HCT116 (cell line): Measurements from ENCODE around the gene ATG5. TPM values are rescaled to one million over a fixed set of nuclear protein-coding genes. Genes with fewer than 3 reads are reported as not detected.

Source experiments
- ATAC-seq: fragments of 200-7000 bp; cut with Tn5 transposase; 2 replicates; pipeline ENCODE4 v1.9.1; 2020; ENCODE audit warnings: mild to moderate bottlenecking, moderate library complexity
- BruUV-seq: library from RNA; stranded (reverse); fragments of 400-500 nt; replicated peaks from 2 replicates; lab custom pipeline; 2021; lab: Mats Ljungman, UMichigan
- CTCF ChIA-PET: fragments of 300-600 bp; sonication (Branson Sonifier 250); formaldehyde crosslinking; loops from one replicate; lab custom pipeline; 2021; ENCODE audit warnings: antibody characterized with exemption; lab: Charles Lee
- POLR2A ChIA-PET: fragments of 300-600, 350-600 bp; sonication (Branson Sonifier 250); formaldehyde crosslinking; loops from one replicate; lab custom pipeline; 2021; ENCODE audit warnings: antibody characterized with exemption; lab: Charles Lee
- RAD21 ChIA-PET, 2 experiments: fragments of 300-600 bp; sonication (Branson Sonifier 250); formaldehyde crosslinking; loops; one replicate each; lab custom pipeline; 2023; ENCODE audit warnings: low total read pairs in 2 of 2; ENCODE audit not compliant: uncharacterized antibody in 2 of 2, unreplicated experiment in 2 of 2, low non-redundant PET in 1 of 2; lab: Charles Lee
- DNase-seq: peaks from one replicate; pipeline ENCODE4 v3.0.0-alpha.2; 2010; ENCODE audit warnings: low read depth, low spot score
- H2AFZ ChIP-seq: fragments of 200-600 bp; shearing (Covaris generic), sonication (generic); 2 replicates; pipeline ENCODE4 v1.6.1; 2017; ENCODE audit warnings: low read depth, mixed run types, mixed read lengths, antibody characterized with exemption, low read length; ENCODE audit not compliant: poor library complexity, severe bottlenecking
- H3K27ac ChIP-seq: 2 replicates; pipeline ENCODE4 v1.5.1; 2012; ENCODE audit warnings: low read depth, low read length
- H3K27me3 ChIP-seq: fragments of 200-600 bp; sonication (generic); 2 replicates; pipeline ENCODE4 v1.6.1; 2016; ENCODE audit warnings: mixed run types, low read length, mixed read lengths; ENCODE audit not compliant: insufficient read depth
- H3K36me3 ChIP-seq, 2 experiments: fragments of 200-500 bp in 1 of 2; fragments of 200-600 bp in 1 of 2; sonication (Bioruptor generic) in 1 of 2; sonication (generic) in 1 of 2; 2 replicates each; pipeline versions ENCODE4 v1.5.1 to v1.6.1; 2014 to 2016; ENCODE audit warnings: low read length in 2 of 2, inconsistent platforms in 1 of 2, mixed read lengths in 1 of 2, mixed run types in 1 of 2; ENCODE audit not compliant: insufficient read depth in 2 of 2, control insufficient read depth in 1 of 2
- H3K4me1 ChIP-seq, 2 experiments: fragments of 200-600 bp in 1 of 2; sonication (generic) in 1 of 2; 2 replicates each; pipeline versions ENCODE4 v1.5.1 to v1.6.1; 2012 to 2017; ENCODE audit warnings: low read length in 2 of 2, inconsistent platforms in 1 of 2, mild to moderate bottlenecking in 1 of 2, mixed read lengths in 1 of 2, mixed run types in 1 of 2, moderate library complexity in 1 of 2; ENCODE audit not compliant: insufficient read depth in 2 of 2, control insufficient read depth in 1 of 2
- H3K4me2 ChIP-seq: fragments of 200-600 bp; sonication (generic); 2 replicates; pipeline ENCODE4 v1.6.1; 2017; ENCODE audit warnings: mixed run types, low read length, mixed read lengths
- H3K4me3 ChIP-seq, 2 experiments: fragments of 200-600 bp in 1 of 2; sonication (generic) in 1 of 2; replicated peaks in 1 of 2; 2 replicates each; pipeline ENCODE4 v1.5.1; 2011 to 2016; ENCODE audit warnings: low read length in 2 of 2, control low read depth in 1 of 2, low read depth in 1 of 2, mild to moderate bottlenecking in 1 of 2, mixed read lengths in 1 of 2, mixed run types in 1 of 2
- H3K79me2 ChIP-seq: fragments of 200-600 bp; sonication (generic); 2 replicates; pipeline ENCODE4 v1.6.1; 2017; ENCODE audit warnings: mild to moderate bottlenecking, mixed run types, low read length, moderate library complexity, mixed read lengths; ENCODE audit not compliant: insufficient read depth
- H3K9ac ChIP-seq: fragments of 200-600 bp; sonication (generic); 2 replicates; pipeline ENCODE4 v1.6.1; 2016; ENCODE audit warnings: low read length, mixed read lengths
- H3K9me2 ChIP-seq: fragments of 200-600 bp; sonication (generic), shearing (Covaris generic); 2 replicates; pipeline ENCODE4 v1.6.1; 2017; ENCODE audit warnings: mixed run types, mild to moderate bottlenecking, moderate library complexity; ENCODE audit not compliant: insufficient read depth
- H3K9me3 ChIP-seq, 2 experiments: fragments of 200-500 bp in 1 of 2; fragments of 200-600 bp in 1 of 2; sonication (Bioruptor generic) in 1 of 2; sonication (generic) in 1 of 2; 2 replicates each; pipeline ENCODE4 v1.6.1; 2014 to 2017; ENCODE audit warnings: low read length in 2 of 2, mixed read lengths in 2 of 2, inconsistent platforms in 1 of 2, low read depth in 1 of 2, mild to moderate bottlenecking in 1 of 2, mixed run types in 1 of 2, moderate library complexity in 1 of 2; ENCODE audit not compliant: control insufficient read depth in 1 of 2, insufficient read depth in 1 of 2
- H4K20me1 ChIP-seq: fragments of 200-600 bp; sonication (generic), shearing (Covaris generic); 2 replicates; pipeline ENCODE4 v1.6.1; 2017; ENCODE audit warnings: mixed run types, mild to moderate bottlenecking, moderate library complexity; ENCODE audit not compliant: insufficient read depth
- CEBPB ChIP-seq: IDR thresholded peaks from 2 replicates; pipeline ENCODE4 v1.6.1; 2012; ENCODE audit warnings: low read depth
- EZH2phosphoT487 ChIP-seq: fragments of 200-600 bp; IDR thresholded peaks from 2 replicates; pipeline ENCODE4 v1.6.1; 2018; ENCODE audit warnings: antibody characterized with exemption, borderline replicate concordance
- POLR2A ChIP-seq: IDR thresholded peaks from 2 replicates; pipeline ENCODE4 v1.7.0; 2011; ENCODE audit warnings: borderline replicate concordance; ENCODE audit not compliant: insufficient read depth, insufficient read length; ENCODE audit errors: extremely low read depth
- SP1 ChIP-seq: IDR thresholded peaks from 2 replicates; pipeline ENCODE4 v1.6.1; 2012; ENCODE audit warnings: low read depth
- ZFX ChIP-seq: fragments of 450-650 bp; IDR thresholded peaks from 2 replicates; pipeline ENCODE4 v1.6.1; 2017
- intact Hi-C: fragments of 100-400 bp; cut with micrococcal nuclease; formaldehyde crosslinking; loops from 2 replicates; pipeline ENCODE4 v1.10.0; 2022
- total RNA-seq: library from RNA; stranded (reverse); gene quantifications from one replicate; pipeline ENCODE4 v1.2.1, GENCODE V29; 2021; ENCODE audit not compliant: unreplicated experiment
- TF ChIP-seq, protein P1 (sequence below): IDR thresholded peaks from 2 replicates; pipeline ENCODE4 v1.6.1; 2011; ENCODE audit warnings: mild to moderate bottlenecking, low read length, moderate library complexity; ENCODE audit not compliant: insufficient replicate concordance; ENCODE audit errors: extremely low read depth
- TF ChIP-seq, protein P2 (sequence below), 3 experiments: fragments of 200-600 bp in 1 of 3; sonication (generic) in 1 of 3; IDR thresholded peaks in 2 of 3; conservative IDR thresholded peaks in 1 of 3; 2 replicates each; pipeline ENCODE4 v1.5.1; 2012 to 2017; ENCODE audit warnings: low read depth in 2 of 3, low read length in 2 of 3, antibody characterized with exemption in 1 of 3, borderline replicate concordance in 1 of 3, control low read depth in 1 of 3, mild to moderate bottlenecking in 1 of 3, mixed read lengths in 1 of 3, mixed run types in 1 of 3, moderate library complexity in 1 of 3; ENCODE audit not compliant: insufficient read depth in 1 of 3
- TF ChIP-seq, protein P3 (sequence below): IDR thresholded peaks from 2 replicates; pipeline ENCODE4 v1.6.1; 2012
- TF ChIP-seq, protein P4 (sequence below): IDR thresholded peaks from 2 replicates; pipeline ENCODE4 v1.6.1; 2012; ENCODE audit warnings: low read depth

Gene ATG5
- total RNA-seq, 1 experiment from 2014 or later, result 39.6 TPM

DNA sequence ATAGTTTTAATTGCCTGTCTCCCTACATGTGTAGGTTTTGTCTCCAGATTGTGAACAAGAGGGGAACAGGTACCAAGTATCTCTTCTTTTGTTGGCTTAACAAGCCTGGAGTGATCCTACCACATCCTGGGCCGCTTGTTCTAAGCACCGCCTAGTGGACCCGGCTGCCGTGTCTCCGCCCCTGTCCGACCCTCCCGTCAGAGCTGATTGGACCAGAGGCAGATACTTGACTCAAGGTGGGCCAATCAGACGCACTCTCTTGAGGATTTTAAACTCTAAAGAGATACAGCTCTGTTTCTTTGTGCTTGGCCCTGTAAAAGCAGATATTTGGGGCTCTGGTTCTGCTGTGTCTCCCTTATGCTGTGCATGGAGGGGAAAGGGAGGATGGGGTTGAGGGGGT lies 171.2 kb downstream of the ATG5 start:
- no peak overlapping the region for H3K4me3 ChIP-seq
- no peaks in the 10 kb centered on the region for H4K20me1 ChIP-seq
- no peaks in the 10 kb centered on the region for H3K36me3 ChIP-seq
- no peaks in the 10 kb centered on the region for H3K9me3 ChIP-seq
- H2AFZ ChIP-seq, result no peak overlapping the region
- DNase-seq (no peak), ATAC-seq (peak; percentile 57)
- H3K9ac ChIP-seq, result no peak overlapping the region
- peaks cover 0 to 6% of the 10 kb centered on the region in 2 experiments; a peak in 2 of 4 replicates for H3K4me1 ChIP-seq
- no peak overlapping the region for H3K27ac ChIP-seq
- ChIA-PET RAD21 (no interaction called here), CTCF (no interaction called here)
- no peak overlapping the region for H3K4me2 ChIP-seq
- no TSS peak for BruUV-seq
- H3K79me2 ChIP-seq, result no peaks in the 10 kb centered on the region
- TF ChIP-seq, protein P1, sequence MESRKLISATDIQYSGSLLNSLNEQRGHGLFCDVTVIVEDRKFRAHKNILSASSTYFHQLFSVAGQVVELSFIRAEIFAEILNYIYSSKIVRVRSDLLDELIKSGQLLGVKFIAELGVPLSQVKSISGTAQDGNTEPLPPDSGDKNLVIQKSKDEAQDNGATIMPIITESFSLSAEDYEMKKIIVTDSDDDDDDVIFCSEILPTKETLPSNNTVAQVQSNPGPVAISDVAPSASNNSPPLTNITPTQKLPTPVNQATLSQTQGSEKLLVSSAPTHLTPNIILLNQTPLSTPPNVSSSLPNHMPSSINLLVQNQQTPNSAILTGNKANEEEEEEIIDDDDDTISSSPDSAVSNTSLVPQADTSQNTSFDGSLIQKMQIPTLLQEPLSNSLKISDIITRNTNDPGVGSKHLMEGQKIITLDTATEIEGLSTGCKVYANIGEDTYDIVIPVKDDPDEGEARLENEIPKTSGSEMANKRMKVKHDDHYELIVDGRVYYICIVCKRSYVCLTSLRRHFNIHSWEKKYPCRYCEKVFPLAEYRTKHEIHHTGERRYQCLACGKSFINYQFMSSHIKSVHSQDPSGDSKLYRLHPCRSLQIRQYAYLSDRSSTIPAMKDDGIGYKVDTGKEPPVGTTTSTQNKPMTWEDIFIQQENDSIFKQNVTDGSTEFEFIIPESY, result no peak
- TF ChIP-seq ZFX, result no peak
- TF ChIP-seq, protein P2, sequence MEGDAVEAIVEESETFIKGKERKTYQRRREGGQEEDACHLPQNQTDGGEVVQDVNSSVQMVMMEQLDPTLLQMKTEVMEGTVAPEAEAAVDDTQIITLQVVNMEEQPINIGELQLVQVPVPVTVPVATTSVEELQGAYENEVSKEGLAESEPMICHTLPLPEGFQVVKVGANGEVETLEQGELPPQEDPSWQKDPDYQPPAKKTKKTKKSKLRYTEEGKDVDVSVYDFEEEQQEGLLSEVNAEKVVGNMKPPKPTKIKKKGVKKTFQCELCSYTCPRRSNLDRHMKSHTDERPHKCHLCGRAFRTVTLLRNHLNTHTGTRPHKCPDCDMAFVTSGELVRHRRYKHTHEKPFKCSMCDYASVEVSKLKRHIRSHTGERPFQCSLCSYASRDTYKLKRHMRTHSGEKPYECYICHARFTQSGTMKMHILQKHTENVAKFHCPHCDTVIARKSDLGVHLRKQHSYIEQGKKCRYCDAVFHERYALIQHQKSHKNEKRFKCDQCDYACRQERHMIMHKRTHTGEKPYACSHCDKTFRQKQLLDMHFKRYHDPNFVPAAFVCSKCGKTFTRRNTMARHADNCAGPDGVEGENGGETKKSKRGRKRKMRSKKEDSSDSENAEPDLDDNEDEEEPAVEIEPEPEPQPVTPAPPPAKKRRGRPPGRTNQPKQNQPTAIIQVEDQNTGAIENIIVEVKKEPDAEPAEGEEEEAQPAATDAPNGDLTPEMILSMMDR (IDR thresholded peaks at IDR 0.05 in 2 of 3, conservative IDR thresholded peaks at IDR 0.05 in 1 of 3; ENCODE audit: borderline replicate concordance in 1 of 3, insufficient read depth in 1 of 3, low read depth in 2 of 3, low read length in 2 of 3), result no peak
- TF ChIP-seq, all 23 proteins: peak for 0
- no peaks in the 10 kb centered on the region for H3K9me2 ChIP-seq
- no peaks in the 10 kb centered on the region for H3K27me3 ChIP-seq
- intact Hi-C loops, result no loop called here
- POLR2A ChIA-PET, result no interaction called here

DNA sequence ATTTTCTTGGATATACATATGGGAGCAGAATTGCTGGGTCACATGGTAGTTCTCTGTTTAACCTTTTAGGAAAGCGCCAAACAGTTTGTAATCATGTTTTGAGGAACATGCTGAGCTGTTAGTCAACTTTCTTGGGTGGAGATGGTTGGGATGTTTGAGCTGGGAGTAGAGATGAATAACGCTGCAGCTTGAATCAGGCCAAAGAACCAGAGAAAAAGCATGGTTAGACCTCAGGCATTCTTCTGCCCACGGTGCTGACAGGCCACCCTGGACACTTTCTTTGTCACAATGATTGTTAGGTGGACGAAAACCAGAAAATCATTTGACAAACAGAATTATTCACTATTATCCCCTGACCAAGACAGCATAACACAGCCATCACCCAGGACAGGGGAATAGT lies 172.6 kb downstream of the ATG5 start:
- no peak overlapping the region for H3K9ac ChIP-seq
- no peak overlapping the region for H2AFZ ChIP-seq
- ATAC-seq (no peak), DNase-seq (no peak)
- no TSS peak for BruUV-seq
- intact Hi-C loops, result no loop called here
- CTCF ChIA-PET, result no interaction called here
- no peaks in the 10 kb centered on the region for H3K27me3 ChIP-seq
- H3K4me2 ChIP-seq, result no peak overlapping the region
- H3K27ac ChIP-seq, result no peak overlapping the region
- H3K79me2 ChIP-seq, result no peaks in the 10 kb centered on the region
- RAD21 ChIA-PET, result no interaction called here
- no peaks in the 10 kb centered on the region for H4K20me1 ChIP-seq
- no peaks in the 10 kb centered on the region for H3K9me2 ChIP-seq
- POLR2A ChIA-PET, result no interaction called here
- no peaks in the 10 kb centered on the region for H3K9me3 ChIP-seq
- no peak overlapping the region for H3K4me3 ChIP-seq
- H3K4me1 ChIP-seq, result no peaks in the 10 kb centered on the region; a peak in 1 of 4 replicates
- H3K36me3 ChIP-seq, result no peaks in the 10 kb centered on the region
- TF ChIP-seq, protein P3, sequence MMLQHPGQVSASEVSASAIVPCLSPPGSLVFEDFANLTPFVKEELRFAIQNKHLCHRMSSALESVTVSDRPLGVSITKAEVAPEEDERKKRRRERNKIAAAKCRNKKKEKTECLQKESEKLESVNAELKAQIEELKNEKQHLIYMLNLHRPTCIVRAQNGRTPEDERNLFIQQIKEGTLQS, result no peak
- TF ChIP-seq SP1, result no peak
- TF ChIP-seq POLR2A, result no peak
- TF ChIP-seq CEBPB, result no peak
- no peak for TF ChIP-seq EZH2phosphoT487
- TF ChIP-seq, protein P4, sequence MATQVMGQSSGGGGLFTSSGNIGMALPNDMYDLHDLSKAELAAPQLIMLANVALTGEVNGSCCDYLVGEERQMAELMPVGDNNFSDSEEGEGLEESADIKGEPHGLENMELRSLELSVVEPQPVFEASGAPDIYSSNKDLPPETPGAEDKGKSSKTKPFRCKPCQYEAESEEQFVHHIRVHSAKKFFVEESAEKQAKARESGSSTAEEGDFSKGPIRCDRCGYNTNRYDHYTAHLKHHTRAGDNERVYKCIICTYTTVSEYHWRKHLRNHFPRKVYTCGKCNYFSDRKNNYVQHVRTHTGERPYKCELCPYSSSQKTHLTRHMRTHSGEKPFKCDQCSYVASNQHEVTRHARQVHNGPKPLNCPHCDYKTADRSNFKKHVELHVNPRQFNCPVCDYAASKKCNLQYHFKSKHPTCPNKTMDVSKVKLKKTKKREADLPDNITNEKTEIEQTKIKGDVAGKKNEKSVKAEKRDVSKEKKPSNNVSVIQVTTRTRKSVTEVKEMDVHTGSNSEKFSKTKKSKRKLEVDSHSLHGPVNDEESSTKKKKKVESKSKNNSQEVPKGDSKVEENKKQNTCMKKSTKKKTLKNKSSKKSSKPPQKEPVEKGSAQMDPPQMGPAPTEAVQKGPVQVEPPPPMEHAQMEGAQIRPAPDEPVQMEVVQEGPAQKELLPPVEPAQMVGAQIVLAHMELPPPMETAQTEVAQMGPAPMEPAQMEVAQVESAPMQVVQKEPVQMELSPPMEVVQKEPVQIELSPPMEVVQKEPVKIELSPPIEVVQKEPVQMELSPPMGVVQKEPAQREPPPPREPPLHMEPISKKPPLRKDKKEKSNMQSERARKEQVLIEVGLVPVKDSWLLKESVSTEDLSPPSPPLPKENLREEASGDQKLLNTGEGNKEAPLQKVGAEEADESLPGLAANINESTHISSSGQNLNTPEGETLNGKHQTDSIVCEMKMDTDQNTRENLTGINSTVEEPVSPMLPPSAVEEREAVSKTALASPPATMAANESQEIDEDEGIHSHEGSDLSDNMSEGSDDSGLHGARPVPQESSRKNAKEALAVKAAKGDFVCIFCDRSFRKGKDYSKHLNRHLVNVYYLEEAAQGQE, result no peak
